H9 (cell line): Measurements from ENCODE around the gene CLEC16A. TPM values are rescaled to one million over a fixed set of nuclear protein-coding genes. Genes with fewer than 3 reads are reported as not detected.
A peak's percentile ranks its signal among the peaks of the same experiment; 100 is the strongest.

Source experiments
- DNase-seq: peaks from one replicate; pipeline ENCODE4 v3.0.0-alpha.2; 2017
- H2AFZ ChIP-seq: one replicate; pipeline ENCODE4 v1.6.1; 2013; ENCODE audit warnings: mild to moderate bottlenecking, low read length, control low read depth, moderate library complexity
- H2AK5ac ChIP-seq: 2 replicates; pipeline ENCODE4 v1.6.1; 2013; ENCODE audit warnings: low read length, control low read depth, mixed read lengths; ENCODE audit not compliant: insufficient read length
- H2BK120ac ChIP-seq: one replicate; pipeline ENCODE4 v1.6.1; 2013; ENCODE audit warnings: low read depth, mild to moderate bottlenecking, low read length, control low read depth, inconsistent platforms; ENCODE audit not compliant: poor library complexity, severe bottlenecking
- H2BK12ac ChIP-seq: 2 replicates; pipeline ENCODE4 v1.6.1; 2013; ENCODE audit warnings: low read length, control low read depth, mixed read lengths, low read depth; ENCODE audit not compliant: insufficient read length
- H2BK15ac ChIP-seq: 2 replicates; pipeline ENCODE4 v1.6.1; 2013; ENCODE audit warnings: low read depth, low read length, control low read depth
- H2BK20ac ChIP-seq: one replicate; pipeline ENCODE4 v1.6.1; 2013; ENCODE audit warnings: low read depth, mild to moderate bottlenecking, low read length, control low read depth, inconsistent platforms; ENCODE audit not compliant: poor library complexity, severe bottlenecking
- H2BK5ac ChIP-seq: 2 replicates; pipeline ENCODE4 v1.6.1; 2013; ENCODE audit warnings: low read length, control low read depth, mixed read lengths; ENCODE audit not compliant: insufficient read length
- H3K14ac ChIP-seq: 2 replicates; pipeline ENCODE4 v1.6.1; 2013; ENCODE audit warnings: low read length, control low read depth; ENCODE audit not compliant: insufficient read depth
- H3K18ac ChIP-seq: 2 replicates; pipeline ENCODE4 v1.6.1; 2013; ENCODE audit warnings: low read depth, mild to moderate bottlenecking, mixed read lengths, low read length, control low read depth; ENCODE audit not compliant: insufficient read length
- H3K23ac ChIP-seq: 2 replicates; pipeline ENCODE4 v1.6.1; 2013; ENCODE audit warnings: low read length, control low read depth, mixed read lengths, low read depth; ENCODE audit not compliant: insufficient read length
- H3K23me2 ChIP-seq: 2 replicates; pipeline ENCODE4 v1.6.1; 2013; ENCODE audit warnings: low read depth, mild to moderate bottlenecking, mixed read lengths, low read length, control low read depth; ENCODE audit not compliant: insufficient read length, poor library complexity, severe bottlenecking
- H3K27ac ChIP-seq: 2 replicates; pipeline ENCODE4 v1.5.1; 2013; ENCODE audit warnings: low read length, control low read depth, mixed read lengths, low read depth; ENCODE audit not compliant: insufficient read length
- H3K27me3 ChIP-seq: 2 replicates; pipeline ENCODE4 v1.6.1; 2013; ENCODE audit warnings: low read length, control low read depth, inconsistent platforms; ENCODE audit not compliant: insufficient read depth
- H3K4ac ChIP-seq: 2 replicates; pipeline ENCODE4 v1.6.1; 2013; ENCODE audit warnings: low read depth, mild to moderate bottlenecking, control low read depth, inconsistent platforms, low read length, moderate library complexity
- H3K4me1 ChIP-seq: 2 replicates; pipeline ENCODE4 v1.6.1; 2013; ENCODE audit warnings: low read length, control low read depth, inconsistent platforms; ENCODE audit not compliant: insufficient read depth
- H3K4me2 ChIP-seq: 2 replicates; pipeline ENCODE4 v1.6.1; 2013; ENCODE audit warnings: low read length, control low read depth, mixed read lengths; ENCODE audit not compliant: insufficient read length, insufficient read depth
- H3K56ac ChIP-seq: 2 replicates; pipeline ENCODE4 v1.6.1; 2013; ENCODE audit warnings: low read depth, mild to moderate bottlenecking, mixed read lengths, low read length, control low read depth; ENCODE audit not compliant: insufficient read length
- H3K79me1 ChIP-seq: 2 replicates; pipeline ENCODE4 v1.6.1; 2013; ENCODE audit warnings: low read depth, mild to moderate bottlenecking, moderate library complexity, low read length, control low read depth, inconsistent platforms; ENCODE audit not compliant: insufficient read depth, poor library complexity, severe bottlenecking
- H3K79me2 ChIP-seq: 2 replicates; pipeline ENCODE4 v1.6.1; 2013; ENCODE audit warnings: low read length, control low read depth, inconsistent platforms; ENCODE audit not compliant: insufficient read depth
- H3K9ac ChIP-seq: 2 replicates; pipeline ENCODE4 v1.6.1; 2013; ENCODE audit warnings: low read length, control low read depth, mixed read lengths; ENCODE audit not compliant: insufficient read length; ENCODE audit errors: extremely low read depth
- H3K9me3 ChIP-seq: one replicate; pipeline ENCODE4 v1.6.1; 2013; ENCODE audit warnings: low read depth, low read length, inconsistent platforms; ENCODE audit not compliant: control insufficient read depth
- H3T11ph ChIP-seq: one replicate; pipeline ENCODE4 v1.6.1; 2013; ENCODE audit warnings: mild to moderate bottlenecking, low read length, control low read depth, inconsistent platforms
- H4K20me1 ChIP-seq: one replicate; pipeline ENCODE4 v1.6.1; 2013; ENCODE audit not compliant: control insufficient read depth, insufficient read length, insufficient read depth
- H4K5ac ChIP-seq: 2 replicates; pipeline ENCODE4 v1.6.1; 2013; ENCODE audit warnings: low read depth, mild to moderate bottlenecking, mixed read lengths, low read length, control low read depth; ENCODE audit not compliant: insufficient read length
- H4K8ac ChIP-seq: replicated peaks from 2 replicates; pipeline ENCODE4 v1.6.1; 2013; ENCODE audit warnings: low read length, control low read depth, mixed read lengths, low read depth; ENCODE audit not compliant: insufficient read length
- H4K91ac ChIP-seq: 2 replicates; pipeline ENCODE4 v1.6.1; 2013; ENCODE audit warnings: low read depth, mild to moderate bottlenecking, moderate library complexity, mixed read lengths, low read length, control low read depth; ENCODE audit not compliant: insufficient read length
- H3K27ac Mint-ChIP-seq, 3 experiments: 2 replicates in 2 of 3; 3 replicates in 1 of 3; pipeline ENCODE4 v1.8.0; 2020 to 2021; ENCODE audit warnings: mixed read lengths in 3 of 3, mild to moderate bottlenecking in 1 of 3, moderate library complexity in 1 of 3
- H3K27me3 Mint-ChIP-seq: 2 replicates; pipeline ENCODE4 v1.8.0; 2021; ENCODE audit warnings: low read depth, mild to moderate bottlenecking, moderate library complexity, mixed read lengths
- H3K36me3 Mint-ChIP-seq, 3 experiments: 2 replicates in 2 of 3; 3 replicates in 1 of 3; pipeline ENCODE4 v1.8.0; 2020 to 2021; ENCODE audit warnings: low read depth in 3 of 3, mixed read lengths in 3 of 3; ENCODE audit not compliant: insufficient read depth in 1 of 3
- H3K4me1 Mint-ChIP-seq, 2 experiments: 2 replicates each; pipeline ENCODE4 v1.8.0; 2020; ENCODE audit warnings: mixed read lengths in 2 of 2
- H3K4me3 Mint-ChIP-seq, 2 experiments: 2 replicates in 1 of 2; 3 replicates in 1 of 2; pipeline ENCODE4 v1.8.0; 2020 to 2021; ENCODE audit warnings: mild to moderate bottlenecking in 2 of 2, mixed read lengths in 2 of 2, moderate library complexity in 1 of 2
- H3K9me3 Mint-ChIP-seq, 2 experiments: 2 replicates in 1 of 2; 3 replicates in 1 of 2; pipeline ENCODE4 v1.8.0; 2020; ENCODE audit warnings: mild to moderate bottlenecking in 2 of 2, mixed read lengths in 2 of 2, moderate library complexity in 1 of 2
- WGBS: extraction: QIAGEN DNeasy Blood & Tissue Kit; methylation state at CpG from one replicate; pipeline ENCODE4 v1.1.7; 2013; ENCODE audit warnings: missing lambda C conversion rate, low lambda C conversion rate, mixed read lengths; ENCODE audit not compliant: insufficient read length; ENCODE audit errors: extremely low coverage; 5-methylcytosine and 5-hydroxymethylcytosine counted together
- total RNA-seq: library from RNA; stranded (reverse); gene quantifications from 2 replicates; pipeline ENCODE4 v1.2.1, GENCODE V29; 2021
- TF ChIP-seq, protein P1 (sequence below): fragments of 200-600 bp; sonication (generic); conservative IDR thresholded peaks from 3 replicates; pipeline ENCODE4 v1.8.0; 2021; ENCODE audit warnings: antibody characterized with exemption, mild to moderate bottlenecking

Gene CLEC16A
- total RNA-seq, 1 experiment from 2014 or later: 15.2 TPM

DNA sequence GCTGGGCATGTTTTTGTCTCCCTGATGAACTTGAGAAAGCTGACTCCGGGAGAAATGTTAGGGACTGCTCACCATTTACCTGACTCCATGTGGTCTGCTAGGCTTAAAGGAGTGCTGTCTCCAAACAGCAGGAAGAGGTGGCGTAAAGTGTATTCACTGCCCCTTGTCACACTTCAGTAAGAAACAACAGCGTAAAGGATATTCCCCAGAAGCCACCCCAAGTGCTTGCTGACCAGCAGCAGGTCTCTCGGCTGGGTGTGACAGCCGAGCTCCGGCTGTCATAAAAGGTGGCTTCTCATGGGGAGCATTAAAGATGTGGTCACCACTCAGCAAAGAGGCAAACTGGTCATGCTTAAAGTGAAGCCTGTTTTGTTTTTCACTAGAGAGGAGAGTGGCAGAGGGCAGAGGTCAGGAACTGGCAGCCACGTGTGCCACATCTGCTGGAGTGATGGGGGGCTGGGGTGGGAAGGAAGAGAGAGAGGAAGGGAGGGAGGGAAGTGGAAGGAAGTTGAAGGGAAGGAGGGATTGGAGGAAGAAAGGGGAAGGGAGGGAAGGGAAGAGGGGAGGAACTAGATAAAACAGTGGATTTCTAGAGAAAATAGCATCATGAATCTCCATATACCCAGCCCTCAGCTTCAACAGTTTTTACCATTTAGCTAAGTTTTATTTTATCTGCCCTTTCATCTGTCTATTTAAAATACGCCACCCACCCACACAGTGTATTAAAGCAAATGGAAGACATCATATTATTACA lies 119.3 kb downstream of the CLEC16A start:
- peaks cover 6 to 11% of the 10 kb centered on the region in 2 experiments; a peak in 3 of 4 replicates for H3K4me1 Mint-ChIP-seq
- WGBS: no CpG with 5 or more reads among the region's 8 CpGs
- DNase-seq: no peak

More for the DNA sequence above, 119.3 kb downstream of the CLEC16A start:
- H3K27me3 ChIP-seq: no peaks in the 10 kb centered on the region
- H2BK5ac ChIP-seq: no peak overlapping the region
- H3K27ac ChIP-seq: no peak overlapping the region
- no peak overlapping the region for H3K4me3 Mint-ChIP-seq
- TF ChIP-seq, protein P1, sequence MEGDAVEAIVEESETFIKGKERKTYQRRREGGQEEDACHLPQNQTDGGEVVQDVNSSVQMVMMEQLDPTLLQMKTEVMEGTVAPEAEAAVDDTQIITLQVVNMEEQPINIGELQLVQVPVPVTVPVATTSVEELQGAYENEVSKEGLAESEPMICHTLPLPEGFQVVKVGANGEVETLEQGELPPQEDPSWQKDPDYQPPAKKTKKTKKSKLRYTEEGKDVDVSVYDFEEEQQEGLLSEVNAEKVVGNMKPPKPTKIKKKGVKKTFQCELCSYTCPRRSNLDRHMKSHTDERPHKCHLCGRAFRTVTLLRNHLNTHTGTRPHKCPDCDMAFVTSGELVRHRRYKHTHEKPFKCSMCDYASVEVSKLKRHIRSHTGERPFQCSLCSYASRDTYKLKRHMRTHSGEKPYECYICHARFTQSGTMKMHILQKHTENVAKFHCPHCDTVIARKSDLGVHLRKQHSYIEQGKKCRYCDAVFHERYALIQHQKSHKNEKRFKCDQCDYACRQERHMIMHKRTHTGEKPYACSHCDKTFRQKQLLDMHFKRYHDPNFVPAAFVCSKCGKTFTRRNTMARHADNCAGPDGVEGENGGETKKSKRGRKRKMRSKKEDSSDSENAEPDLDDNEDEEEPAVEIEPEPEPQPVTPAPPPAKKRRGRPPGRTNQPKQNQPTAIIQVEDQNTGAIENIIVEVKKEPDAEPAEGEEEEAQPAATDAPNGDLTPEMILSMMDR: no peak
- H2AFZ ChIP-seq: no peak overlapping the region
- no peak overlapping the region for H3K18ac ChIP-seq
- no peak overlapping the region for H3T11ph ChIP-seq
- no peak overlapping the region for H4K5ac ChIP-seq
- H3K23ac ChIP-seq: no peak overlapping the region
- H3K27me3 Mint-ChIP-seq: no peaks in the 10 kb centered on the region
- H3K36me3 Mint-ChIP-seq: peaks cover 0 to 15% (median 0%) of the 10 kb centered on the region in 3 experiments; a peak in 2 of 7 replicates
- H2AK5ac ChIP-seq: no peak overlapping the region
- no peaks in the 10 kb centered on the region for H3K79me1 ChIP-seq
- no peaks in the 10 kb centered on the region for H3K23me2 ChIP-seq
- H4K91ac ChIP-seq: no peak overlapping the region
- H3K9me3 ChIP-seq: no peaks in the 10 kb centered on the region
- no peak overlapping the region for H2BK15ac ChIP-seq
- H3K9me3 Mint-ChIP-seq: no peaks in the 10 kb centered on the region
- no peak overlapping the region for H3K56ac ChIP-seq
- no peak overlapping the region for H4K8ac ChIP-seq
- H3K4ac ChIP-seq: no peak overlapping the region
- H3K4me2 ChIP-seq: no peak overlapping the region
- H3K9ac ChIP-seq: no peak overlapping the region
- no peak overlapping the region for H2BK20ac ChIP-seq
- no peak overlapping the region for H3K14ac ChIP-seq
- peak overlapping the region in 1 of 3 experiments; percentile 22; a peak in 3 of 7 replicates for H3K27ac Mint-ChIP-seq
- no peaks in the 10 kb centered on the region for H3K79me2 ChIP-seq
- H4K20me1 ChIP-seq: no peaks in the 10 kb centered on the region
- H3K4me1 ChIP-seq: no peaks in the 10 kb centered on the region
- H2BK120ac ChIP-seq: no peak overlapping the region
- H2BK12ac ChIP-seq: no peak overlapping the region
